ENCODE measurements around the gene MAD2L1. TPM values are rescaled to one million over a fixed set of nuclear protein-coding genes. Genes with fewer than 3 reads are reported as not detected.

Gene MAD2L1
- total RNA-seq, 1 donor = 2.9 TPM

DNA sequence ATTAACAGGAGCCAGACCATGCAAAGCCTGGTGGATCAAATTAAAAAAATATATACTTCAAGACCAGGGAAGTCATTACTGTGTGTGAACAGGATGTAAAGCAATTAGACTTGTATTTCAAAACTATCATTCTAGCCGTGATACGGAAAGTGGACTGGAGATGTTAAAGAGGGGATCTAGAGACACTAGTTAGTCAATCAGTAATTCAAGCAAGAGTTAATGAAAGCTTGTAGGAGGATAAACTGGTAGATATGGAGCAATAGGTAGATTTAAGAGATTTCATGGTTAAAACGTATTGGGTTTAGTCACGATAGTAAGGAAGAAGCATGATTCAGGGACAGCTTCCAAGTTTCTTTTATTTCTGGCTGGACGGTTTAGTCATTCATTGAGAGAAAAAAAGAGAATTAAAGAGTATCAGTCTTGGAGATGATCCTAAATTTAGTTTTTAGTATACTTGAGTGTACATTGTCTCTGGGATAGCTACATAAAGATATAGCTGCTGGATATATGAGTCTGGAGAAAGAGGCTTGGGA lies 3.9 kb downstream of the MAD2L1 start:
- H4K20me1 ChIP-seq (ENCODE audit: insufficient read depth, low read length) = no peaks in the 10 kb centered on the region
- TF ChIP-seq, protein P1, sequence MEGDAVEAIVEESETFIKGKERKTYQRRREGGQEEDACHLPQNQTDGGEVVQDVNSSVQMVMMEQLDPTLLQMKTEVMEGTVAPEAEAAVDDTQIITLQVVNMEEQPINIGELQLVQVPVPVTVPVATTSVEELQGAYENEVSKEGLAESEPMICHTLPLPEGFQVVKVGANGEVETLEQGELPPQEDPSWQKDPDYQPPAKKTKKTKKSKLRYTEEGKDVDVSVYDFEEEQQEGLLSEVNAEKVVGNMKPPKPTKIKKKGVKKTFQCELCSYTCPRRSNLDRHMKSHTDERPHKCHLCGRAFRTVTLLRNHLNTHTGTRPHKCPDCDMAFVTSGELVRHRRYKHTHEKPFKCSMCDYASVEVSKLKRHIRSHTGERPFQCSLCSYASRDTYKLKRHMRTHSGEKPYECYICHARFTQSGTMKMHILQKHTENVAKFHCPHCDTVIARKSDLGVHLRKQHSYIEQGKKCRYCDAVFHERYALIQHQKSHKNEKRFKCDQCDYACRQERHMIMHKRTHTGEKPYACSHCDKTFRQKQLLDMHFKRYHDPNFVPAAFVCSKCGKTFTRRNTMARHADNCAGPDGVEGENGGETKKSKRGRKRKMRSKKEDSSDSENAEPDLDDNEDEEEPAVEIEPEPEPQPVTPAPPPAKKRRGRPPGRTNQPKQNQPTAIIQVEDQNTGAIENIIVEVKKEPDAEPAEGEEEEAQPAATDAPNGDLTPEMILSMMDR (IDR thresholded peaks at IDR 0.05; ENCODE audit: extremely low read depth, low read depth, low read length) = no peak
- no peaks in the 10 kb centered on the region for H3K9me3 ChIP-seq (ENCODE audit: low read depth, low read length)
- peaks cover 44% of the 10 kb centered on the region for H3K79me2 ChIP-seq (ENCODE audit: insufficient read depth, low read length)
- peaks cover 36% of the 10 kb centered on the region for H3K4me1 ChIP-seq (ENCODE audit: insufficient read depth, low read length)
- peaks cover 5% of the 10 kb centered on the region for H3K36me3 ChIP-seq (ENCODE audit: insufficient read depth, low read length)
- H3K4me3 ChIP-seq (ENCODE audit: insufficient read depth, low read length) = peak overlapping the region; percentile 18
- H3K27me3 ChIP-seq (ENCODE audit: insufficient read depth, low read length) = no peaks in the 10 kb centered on the region
- peak overlapping the region; percentile 62 for H3K4me2 ChIP-seq (ENCODE audit: insufficient read depth, low read length)
- peak; percentile 76 for DNase-seq (ENCODE audit: insufficient read length, low spot score, missing footprints)
- H3K27ac ChIP-seq (ENCODE audit: low read depth, low read length) = peak overlapping the region; percentile 38
- peak overlapping the region; percentile 64 for H2AFZ ChIP-seq (ENCODE audit: low read length)

DNA sequence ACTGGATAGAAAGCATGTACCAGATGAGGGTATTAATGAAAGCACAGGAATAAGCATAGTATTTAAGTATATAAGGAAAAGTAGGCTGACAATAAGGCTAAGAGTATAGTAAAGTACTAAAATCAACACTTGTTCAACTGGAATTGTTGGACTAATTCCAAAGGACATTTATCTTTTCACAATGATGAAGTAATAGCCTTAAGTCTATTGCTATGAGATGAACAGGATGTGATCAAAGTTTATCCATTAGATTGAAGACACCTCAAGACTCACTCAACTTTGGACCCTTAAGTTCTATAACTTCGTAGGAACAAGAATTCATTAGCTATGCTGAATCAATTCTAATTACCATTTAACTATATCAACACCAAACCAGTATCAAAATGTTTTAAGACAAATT lies 7.6 kb downstream of the MAD2L1 start:
- TF ChIP-seq, protein P1 (IDR thresholded peaks at IDR 0.05; ENCODE audit: extremely low read depth, low read depth, low read length) = no peak
- Histone ChIP-seq H3K27ac (ENCODE audit: low read depth, low read length) (no peak overlapping the region), H3K79me2 (ENCODE audit: insufficient read depth, low read length) (peaks cover 21% of the 10 kb centered on the region), H3K36me3 (ENCODE audit: insufficient read depth, low read length) (peaks cover 5% of the 10 kb centered on the region), H4K20me1 (ENCODE audit: insufficient read depth, low read length) (no peaks in the 10 kb centered on the region), H3K4me2 (ENCODE audit: insufficient read depth, low read length) (no peak overlapping the region), H3K4me1 (ENCODE audit: insufficient read depth, low read length) (peaks cover 15% of the 10 kb centered on the region), H3K4me3 (ENCODE audit: insufficient read depth, low read length) (no peak overlapping the region), H3K27me3 (ENCODE audit: insufficient read depth, low read length) (no peaks in the 10 kb centered on the region), H2AFZ (ENCODE audit: low read length) (no peak overlapping the region), H3K9me3 (ENCODE audit: low read depth, low read length) (no peaks in the 10 kb centered on the region)
- DNase-seq (ENCODE audit: insufficient read length, low spot score, missing footprints) = no peak

DNA sequence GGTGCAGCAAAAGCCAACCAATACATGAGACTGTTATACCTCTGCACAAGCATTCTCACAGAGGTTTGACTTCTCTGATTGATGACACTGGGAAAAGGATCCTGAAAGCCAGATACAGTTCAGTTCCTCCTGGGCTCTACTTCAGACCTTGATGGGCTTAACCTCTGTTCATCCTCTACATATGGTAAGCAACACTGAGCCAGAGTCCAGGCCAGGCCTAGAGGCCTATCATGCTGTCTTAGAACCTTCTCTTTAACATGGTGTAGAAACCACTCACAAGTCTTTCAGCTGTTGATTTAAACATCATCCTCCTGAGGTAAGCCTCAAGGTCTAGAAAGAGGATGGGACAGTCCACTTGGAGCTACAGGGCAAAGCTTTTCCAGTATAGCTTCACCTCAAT lies 9.2 kb downstream of the MAD2L1 start:
- TF ChIP-seq, protein P1 (IDR thresholded peaks at IDR 0.05; ENCODE audit: extremely low read depth, low read depth, low read length) = no peak
- no peak for DNase-seq (ENCODE audit: insufficient read length, low spot score, missing footprints)
- Histone ChIP-seq H3K9me3 (ENCODE audit: low read depth, low read length) (no peaks in the 10 kb centered on the region), H3K27ac (ENCODE audit: low read depth, low read length) (no peak overlapping the region), H2AFZ (ENCODE audit: low read length) (peak overlapping the region; percentile 17), H3K4me2 (ENCODE audit: insufficient read depth, low read length) (no peak overlapping the region), H4K20me1 (ENCODE audit: insufficient read depth, low read length) (no peaks in the 10 kb centered on the region), H3K36me3 (ENCODE audit: insufficient read depth, low read length) (peaks cover 5% of the 10 kb centered on the region), H3K27me3 (ENCODE audit: insufficient read depth, low read length) (no peaks in the 10 kb centered on the region), H3K4me3 (ENCODE audit: insufficient read depth, low read length) (no peak overlapping the region), H3K4me1 (ENCODE audit: insufficient read depth, low read length) (peaks cover 10% of the 10 kb centered on the region), H3K79me2 (ENCODE audit: insufficient read depth, low read length) (peaks cover 6% of the 10 kb centered on the region)

DNA sequence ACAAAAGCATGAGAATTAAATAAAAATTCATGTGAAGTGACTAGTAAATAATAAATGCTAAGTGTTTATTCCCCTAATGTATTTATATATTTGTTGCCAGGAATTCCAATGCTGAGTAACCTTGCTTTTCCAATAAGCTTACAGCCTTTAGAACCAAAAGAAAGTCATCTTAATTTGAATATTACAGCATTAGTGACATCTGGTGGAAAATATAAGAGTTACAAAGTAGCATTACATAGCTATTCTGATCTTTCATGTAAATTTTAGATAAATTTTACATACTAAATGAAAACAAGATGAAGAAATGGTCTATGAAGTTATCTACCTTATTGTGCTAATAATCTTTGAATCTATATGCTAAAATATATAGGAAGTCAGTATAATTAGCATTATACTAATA lies 10.4 kb downstream of the MAD2L1 start:
- H3K27me3 ChIP-seq (ENCODE audit: insufficient read depth, low read length) = no peaks in the 10 kb centered on the region
- H4K20me1 ChIP-seq (ENCODE audit: insufficient read depth, low read length) = no peaks in the 10 kb centered on the region
- H3K36me3 ChIP-seq (ENCODE audit: insufficient read depth, low read length) = peaks cover 5% of the 10 kb centered on the region
- H3K4me3 ChIP-seq (ENCODE audit: insufficient read depth, low read length) = no peak overlapping the region
- H3K27ac ChIP-seq (ENCODE audit: low read depth, low read length) = no peak overlapping the region
- H3K4me1 ChIP-seq (ENCODE audit: insufficient read depth, low read length) = peaks cover 12% of the 10 kb centered on the region
- H3K4me2 ChIP-seq (ENCODE audit: insufficient read depth, low read length) = no peak overlapping the region
- peak; percentile 77 for DNase-seq (ENCODE audit: insufficient read length, low spot score, missing footprints)
- TF ChIP-seq, protein P1 (IDR thresholded peaks at IDR 0.05; ENCODE audit: extremely low read depth, low read depth, low read length) = peak; percentile 48
- no peak overlapping the region for H2AFZ ChIP-seq (ENCODE audit: low read length)
- no peaks in the 10 kb centered on the region for H3K9me3 ChIP-seq (ENCODE audit: low read depth, low read length)
- H3K79me2 ChIP-seq (ENCODE audit: insufficient read depth, low read length) = no peaks in the 10 kb centered on the region
